ENCODE measurements around the gene CHRNG.

CHRNG gene

GRCh38 chr2:232580648-232580981, 41.1 kb downstream of the CHRNG start:
- no peak for DNase-seq

GRCh38 chr2:232581725-232582124, 42.2 kb downstream of the CHRNG start:
- DNase-seq = no peak

GRCh38 chr2:232584238-232584637, 44.7 kb downstream of the CHRNG start:
- no peak for DNase-seq

GRCh38 chr2:232586943-232587505, 47.5 kb downstream of the CHRNG start:
- no peak for DNase-seq

GRCh38 chr2:232587512-232587911, 48.0 kb downstream of the CHRNG start:
- DNase-seq = no peak

- no peak for DNase-seq
Measured at GRCh38 chr2:232588031-232588430, 48.5 kb downstream of the CHRNG start.

GRCh38 chr2:232588680-232589585, 49.4 kb downstream of the CHRNG start:
- no peak for DNase-seq

GRCh38 chr2:232592772-232593395, 53.4 kb downstream of the CHRNG start:
- no peak for DNase-seq

GRCh38 chr2:232593982-232594381, 54.5 kb downstream of the CHRNG start:
- no peak for DNase-seq
